ENCODE measurements around the gene SAC3D1.

Gene SAC3D1

GRCh38 chr11:65071907-65072630 is 31.1 kb downstream of the SAC3D1 start:
- DNase-seq (ENCODE audit: low read depth) = no peak
- TF ChIP-seq, protein P1, sequence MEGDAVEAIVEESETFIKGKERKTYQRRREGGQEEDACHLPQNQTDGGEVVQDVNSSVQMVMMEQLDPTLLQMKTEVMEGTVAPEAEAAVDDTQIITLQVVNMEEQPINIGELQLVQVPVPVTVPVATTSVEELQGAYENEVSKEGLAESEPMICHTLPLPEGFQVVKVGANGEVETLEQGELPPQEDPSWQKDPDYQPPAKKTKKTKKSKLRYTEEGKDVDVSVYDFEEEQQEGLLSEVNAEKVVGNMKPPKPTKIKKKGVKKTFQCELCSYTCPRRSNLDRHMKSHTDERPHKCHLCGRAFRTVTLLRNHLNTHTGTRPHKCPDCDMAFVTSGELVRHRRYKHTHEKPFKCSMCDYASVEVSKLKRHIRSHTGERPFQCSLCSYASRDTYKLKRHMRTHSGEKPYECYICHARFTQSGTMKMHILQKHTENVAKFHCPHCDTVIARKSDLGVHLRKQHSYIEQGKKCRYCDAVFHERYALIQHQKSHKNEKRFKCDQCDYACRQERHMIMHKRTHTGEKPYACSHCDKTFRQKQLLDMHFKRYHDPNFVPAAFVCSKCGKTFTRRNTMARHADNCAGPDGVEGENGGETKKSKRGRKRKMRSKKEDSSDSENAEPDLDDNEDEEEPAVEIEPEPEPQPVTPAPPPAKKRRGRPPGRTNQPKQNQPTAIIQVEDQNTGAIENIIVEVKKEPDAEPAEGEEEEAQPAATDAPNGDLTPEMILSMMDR (conservative IDR thresholded peaks at IDR 0.05; ENCODE audit: control insufficient read depth, insufficient read depth, low read depth, low read length) = no peak
- H3K4me3 ChIP-seq (ENCODE audit: control insufficient read depth, low read depth, low read length) = no peak overlapping the region

DNA sequence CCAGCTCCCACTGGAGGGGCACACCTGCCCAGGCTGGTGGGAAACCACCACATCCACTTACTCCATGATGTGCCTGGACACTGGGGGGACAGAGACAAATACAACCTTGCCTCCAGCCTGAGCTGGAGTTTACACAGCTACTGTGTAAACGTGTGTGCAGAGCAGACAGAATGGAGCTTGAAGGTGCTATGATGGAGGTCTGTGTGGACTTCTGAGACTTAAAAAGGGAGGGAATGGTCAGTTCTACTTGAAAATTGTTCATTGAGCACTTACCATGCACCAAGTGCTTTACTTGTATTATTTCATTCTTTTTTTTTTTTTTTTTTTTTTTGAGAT is 31.6 kb downstream of the SAC3D1 start:
- TF ChIP-seq, protein P1 (conservative IDR thresholded peaks at IDR 0.05; ENCODE audit: control insufficient read depth, insufficient read depth, low read depth, low read length) = no peak
- DNase-seq (ENCODE audit: low read depth) = no peak
- H3K4me3 ChIP-seq (ENCODE audit: control insufficient read depth, low read depth, low read length) = no peak overlapping the region

DNA sequence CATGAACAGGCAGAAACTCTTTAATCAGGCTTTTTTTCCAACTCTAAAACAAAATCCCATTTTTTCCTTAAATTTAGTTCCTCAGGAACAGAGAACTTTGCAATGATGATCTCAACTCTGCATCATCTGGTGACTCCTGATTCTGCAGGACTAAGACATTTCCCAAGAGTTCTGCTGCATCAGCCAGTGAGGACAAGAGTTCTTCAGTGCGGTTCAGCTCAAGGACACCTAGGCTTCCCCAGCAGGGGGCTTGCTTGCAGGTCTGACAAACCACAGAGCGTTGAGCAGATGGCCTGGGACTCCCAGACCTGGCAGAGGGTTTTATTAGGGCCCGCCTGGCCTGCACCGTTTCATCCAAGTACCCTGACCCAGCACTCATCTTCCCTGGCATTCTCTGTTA is 36.4 kb downstream of the SAC3D1 start:
- DNase-seq (ENCODE audit: low read depth) = peak; percentile 49
- no peak overlapping the region for H3K4me3 ChIP-seq (ENCODE audit: control insufficient read depth, low read depth, low read length)
- TF ChIP-seq, protein P1 (conservative IDR thresholded peaks at IDR 0.05; ENCODE audit: control insufficient read depth, insufficient read depth, low read depth, low read length) = no peak

- peak; percentile 35 for DNase-seq (ENCODE audit: low read depth)
- H3K4me3 ChIP-seq (ENCODE audit: control insufficient read depth, low read depth, low read length) = no peak overlapping the region
- TF ChIP-seq, protein P1 (conservative IDR thresholded peaks at IDR 0.05; ENCODE audit: control insufficient read depth, insufficient read depth, low read depth, low read length) = peak; percentile 59
These were observed 37.1 kb downstream of the SAC3D1 start for GRCh38 chr11:65078151-65078550.

DNA sequence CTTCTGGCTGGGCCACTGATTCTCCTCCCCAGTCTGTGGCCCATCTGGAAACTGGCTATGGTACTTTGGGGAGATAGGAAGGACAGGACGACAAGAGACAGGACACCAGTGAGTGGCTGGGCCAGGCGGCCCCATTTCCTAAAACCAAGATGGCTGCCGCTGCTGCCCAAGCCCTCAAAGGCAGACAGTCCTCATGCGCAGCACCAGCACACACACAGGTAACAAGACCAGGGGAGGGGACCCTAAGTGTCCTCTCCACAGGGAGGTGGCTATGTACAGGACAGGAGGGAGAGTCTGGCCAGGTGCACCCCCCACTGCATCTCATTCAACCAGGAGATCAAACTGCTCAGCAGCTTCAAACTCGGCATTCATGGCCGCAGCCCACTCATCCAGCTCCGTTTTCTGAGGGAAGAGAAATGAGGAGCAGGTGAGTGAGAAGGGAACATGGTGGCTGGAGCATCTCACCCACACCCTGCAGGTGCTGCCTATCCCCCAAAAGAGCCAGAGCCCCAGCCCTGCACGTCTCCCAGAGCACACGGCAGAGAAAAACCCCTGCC is 37.9 kb downstream of the SAC3D1 start:
- no peak for DNase-seq (ENCODE audit: low read depth)
- TF ChIP-seq, protein P1 (conservative IDR thresholded peaks at IDR 0.05; ENCODE audit: control insufficient read depth, insufficient read depth, low read depth, low read length) = no peak
- H3K4me3 ChIP-seq (ENCODE audit: control insufficient read depth, low read depth, low read length) = no peak overlapping the region

GRCh38 chr11:65083134-65083833 is 42.3 kb downstream of the SAC3D1 start:
- H3K4me3 ChIP-seq (ENCODE audit: control insufficient read depth, low read depth, low read length) = peak overlapping the region; percentile 90
- DNase-seq (ENCODE audit: low read depth) = no peak
- TF ChIP-seq, protein P1 (conservative IDR thresholded peaks at IDR 0.05; ENCODE audit: control insufficient read depth, insufficient read depth, low read depth, low read length) = no peak
